ENCODE data around the gene DST. TPM values are rescaled to one million over a fixed set of nuclear protein-coding genes. Genes with fewer than 3 reads are reported as not detected.
A peak's percentile ranks its signal among the peaks of the same experiment; 100 is the strongest.

The DST gene
- total RNA-seq, 1 donor: 573 TPM

DNA sequence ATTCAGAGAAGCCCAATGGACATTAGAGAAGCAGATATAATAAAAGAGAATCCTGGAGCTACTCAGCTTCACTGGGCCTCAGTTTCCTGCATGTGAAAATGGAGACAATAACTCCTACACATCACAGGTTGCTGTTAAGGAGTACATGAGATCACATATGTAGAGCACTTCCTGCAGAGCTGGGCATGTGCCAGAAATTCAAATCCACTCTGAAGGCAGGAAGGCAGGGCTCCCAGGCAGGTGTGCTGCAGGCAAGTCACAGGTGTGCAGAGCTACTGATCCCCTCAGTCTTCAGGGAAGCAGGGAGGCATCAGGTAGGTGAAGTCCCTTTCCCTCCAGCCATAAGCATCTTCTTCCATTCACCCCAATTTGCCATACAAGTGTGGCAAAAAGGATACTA lies 48.0 kb downstream of the DST start:
- no peak overlapping the region for H3K4me3 ChIP-seq (ENCODE audit: insufficient read depth, low read length)
- H3K27ac ChIP-seq (ENCODE audit: low read depth, low read length): no peak overlapping the region
- H2AFZ ChIP-seq (ENCODE audit: low read length): no peak overlapping the region
- H4K20me1 ChIP-seq (ENCODE audit: insufficient read depth, low read length): peaks cover 11% of the 10 kb centered on the region
- TF ChIP-seq, protein P1, sequence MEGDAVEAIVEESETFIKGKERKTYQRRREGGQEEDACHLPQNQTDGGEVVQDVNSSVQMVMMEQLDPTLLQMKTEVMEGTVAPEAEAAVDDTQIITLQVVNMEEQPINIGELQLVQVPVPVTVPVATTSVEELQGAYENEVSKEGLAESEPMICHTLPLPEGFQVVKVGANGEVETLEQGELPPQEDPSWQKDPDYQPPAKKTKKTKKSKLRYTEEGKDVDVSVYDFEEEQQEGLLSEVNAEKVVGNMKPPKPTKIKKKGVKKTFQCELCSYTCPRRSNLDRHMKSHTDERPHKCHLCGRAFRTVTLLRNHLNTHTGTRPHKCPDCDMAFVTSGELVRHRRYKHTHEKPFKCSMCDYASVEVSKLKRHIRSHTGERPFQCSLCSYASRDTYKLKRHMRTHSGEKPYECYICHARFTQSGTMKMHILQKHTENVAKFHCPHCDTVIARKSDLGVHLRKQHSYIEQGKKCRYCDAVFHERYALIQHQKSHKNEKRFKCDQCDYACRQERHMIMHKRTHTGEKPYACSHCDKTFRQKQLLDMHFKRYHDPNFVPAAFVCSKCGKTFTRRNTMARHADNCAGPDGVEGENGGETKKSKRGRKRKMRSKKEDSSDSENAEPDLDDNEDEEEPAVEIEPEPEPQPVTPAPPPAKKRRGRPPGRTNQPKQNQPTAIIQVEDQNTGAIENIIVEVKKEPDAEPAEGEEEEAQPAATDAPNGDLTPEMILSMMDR (IDR thresholded peaks at IDR 0.05; ENCODE audit: extremely low read depth, low read depth, low read length): no peak
- H3K27me3 ChIP-seq (ENCODE audit: insufficient read depth, low read length): no peaks in the 10 kb centered on the region
- H3K9me3 ChIP-seq (ENCODE audit: low read depth, low read length): no peaks in the 10 kb centered on the region
- H3K4me1 ChIP-seq (ENCODE audit: insufficient read depth, low read length): peaks cover 3% of the 10 kb centered on the region
- DNase-seq (ENCODE audit: insufficient read length, low spot score, missing footprints): peak; percentile 13
- H3K36me3 ChIP-seq (ENCODE audit: insufficient read depth, low read length): peaks cover 78% of the 10 kb centered on the region
- no peak overlapping the region for H3K4me2 ChIP-seq (ENCODE audit: insufficient read depth, low read length)
- peaks cover 4% of the 10 kb centered on the region for H3K79me2 ChIP-seq (ENCODE audit: insufficient read depth, low read length)

DNA sequence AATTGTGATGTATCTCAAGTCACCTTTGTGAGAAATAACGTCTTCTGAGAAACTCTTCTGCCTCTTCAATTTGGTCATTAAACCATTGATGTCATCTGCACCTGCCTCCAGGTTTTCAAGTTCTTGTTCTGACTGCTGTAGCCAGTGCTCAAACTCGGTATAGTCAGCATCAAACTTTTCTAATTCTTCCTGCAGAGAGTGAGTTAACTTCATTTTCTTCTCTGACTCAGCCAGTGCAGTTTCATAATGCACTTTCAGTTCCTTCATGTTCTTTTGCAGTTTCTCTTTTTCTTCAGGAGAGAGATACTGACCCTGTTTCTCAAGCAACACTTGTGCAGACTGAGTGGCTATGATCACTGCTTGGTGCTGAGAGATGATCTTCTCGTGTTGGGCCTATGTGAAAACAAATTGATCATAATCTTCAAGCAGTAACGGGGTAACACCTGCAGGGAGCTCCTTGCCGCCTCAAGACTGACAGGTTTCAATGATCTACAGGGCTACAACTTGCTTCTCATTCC lies 48.8 kb downstream of the DST start:
- Histone ChIP-seq H3K9me3 (ENCODE audit: low read depth, low read length) (no peaks in the 10 kb centered on the region), H3K79me2 (ENCODE audit: insufficient read depth, low read length) (peaks cover 8% of the 10 kb centered on the region), H3K27ac (ENCODE audit: low read depth, low read length) (peak overlapping the region; percentile 20), H4K20me1 (ENCODE audit: insufficient read depth, low read length) (peaks cover 11% of the 10 kb centered on the region), H2AFZ (ENCODE audit: low read length) (no peak overlapping the region), H3K36me3 (ENCODE audit: insufficient read depth, low read length) (peaks cover 77% of the 10 kb centered on the region), H3K27me3 (ENCODE audit: insufficient read depth, low read length) (no peaks in the 10 kb centered on the region), H3K4me2 (ENCODE audit: insufficient read depth, low read length) (peak overlapping the region; percentile 9), H3K4me3 (ENCODE audit: insufficient read depth, low read length) (no peak overlapping the region), H3K4me1 (ENCODE audit: insufficient read depth, low read length) (peaks cover 3% of the 10 kb centered on the region)
- no peak for DNase-seq (ENCODE audit: insufficient read length, low spot score, missing footprints)
- TF ChIP-seq, protein P1 (IDR thresholded peaks at IDR 0.05; ENCODE audit: extremely low read depth, low read depth, low read length): no peak

DNA sequence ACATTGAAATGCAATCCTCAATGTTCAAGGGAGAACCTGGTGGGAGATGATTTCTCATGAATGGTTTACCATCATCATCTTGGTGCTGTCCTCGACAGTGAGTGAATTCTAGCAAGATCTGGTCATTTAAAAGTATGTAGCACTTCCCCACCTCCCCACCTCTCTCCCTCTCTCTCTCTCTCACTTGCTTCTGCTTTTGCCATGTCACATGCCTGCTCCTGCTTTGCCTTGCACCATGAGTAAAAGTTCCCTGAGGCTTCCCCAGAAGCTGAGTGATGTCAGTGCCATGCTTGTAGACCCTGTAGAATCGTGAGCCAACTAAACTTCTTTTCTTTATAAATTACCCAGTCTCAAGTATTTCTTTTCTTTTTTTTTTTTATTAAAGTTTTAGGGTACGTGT lies 60.5 kb downstream of the DST start:
- no peak for DNase-seq (ENCODE audit: insufficient read length, low spot score, missing footprints)
- peaks cover 7% of the 10 kb centered on the region for H4K20me1 ChIP-seq (ENCODE audit: insufficient read depth, low read length)

DNA sequence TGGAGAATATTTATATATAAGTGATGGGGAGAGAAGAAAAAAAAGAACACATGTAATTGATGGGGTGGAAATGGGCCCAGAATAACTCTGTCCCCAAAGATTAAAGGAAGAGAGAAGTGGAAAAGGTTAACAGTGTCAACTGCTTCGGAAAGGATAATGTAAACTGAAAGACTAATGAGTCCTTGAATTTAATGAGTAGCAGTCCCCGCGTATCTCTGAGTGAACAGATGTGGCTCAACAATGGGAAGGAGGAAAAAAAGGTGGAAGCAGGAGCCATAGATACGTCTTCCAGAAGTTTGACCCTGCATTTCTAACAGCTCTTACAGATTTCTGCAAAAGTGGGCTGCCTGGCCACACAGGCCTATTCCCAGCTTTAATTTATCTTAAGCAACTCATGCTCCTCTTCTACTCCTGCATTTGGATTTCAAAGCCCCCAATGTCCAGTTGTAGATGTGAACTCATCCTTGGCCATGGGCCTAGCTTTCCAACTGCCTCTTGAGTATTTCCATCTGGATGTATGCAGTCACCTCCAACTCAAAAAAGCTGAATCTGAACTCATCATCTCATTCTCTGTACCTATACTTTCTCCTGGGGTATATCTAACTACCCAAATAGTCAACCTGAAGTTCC lies 61.3 kb downstream of the DST start:
- TF ChIP-seq, protein P1 (IDR thresholded peaks at IDR 0.05; ENCODE audit: extremely low read depth, low read depth, low read length): no peak
- DNase-seq (ENCODE audit: insufficient read length, low spot score, missing footprints): no peak
- no peak overlapping the region for H2AFZ ChIP-seq (ENCODE audit: low read length)
- H3K4me1 ChIP-seq (ENCODE audit: insufficient read depth, low read length): peaks cover 9% of the 10 kb centered on the region
- H3K9me3 ChIP-seq (ENCODE audit: low read depth, low read length): no peaks in the 10 kb centered on the region
- H3K4me3 ChIP-seq (ENCODE audit: insufficient read depth, low read length): no peak overlapping the region
- H3K79me2 ChIP-seq (ENCODE audit: insufficient read depth, low read length): peaks cover 9% of the 10 kb centered on the region
- H3K36me3 ChIP-seq (ENCODE audit: insufficient read depth, low read length): peaks cover 30% of the 10 kb centered on the region
- H3K27ac ChIP-seq (ENCODE audit: low read depth, low read length): no peak overlapping the region
- H3K27me3 ChIP-seq (ENCODE audit: insufficient read depth, low read length): no peaks in the 10 kb centered on the region
- peaks cover 7% of the 10 kb centered on the region for H4K20me1 ChIP-seq (ENCODE audit: insufficient read depth, low read length)
- no peak overlapping the region for H3K4me2 ChIP-seq (ENCODE audit: insufficient read depth, low read length)

More for the DNA sequence above, 60.5 kb downstream of the DST start:
- Histone ChIP-seq H3K79me2 (ENCODE audit: insufficient read depth, low read length) (peaks cover 9% of the 10 kb centered on the region), H3K4me3 (ENCODE audit: insufficient read depth, low read length) (no peak overlapping the region), H3K27ac (ENCODE audit: low read depth, low read length) (no peak overlapping the region), H3K27me3 (ENCODE audit: insufficient read depth, low read length) (no peaks in the 10 kb centered on the region), H3K4me2 (ENCODE audit: insufficient read depth, low read length) (no peak overlapping the region), H3K36me3 (ENCODE audit: insufficient read depth, low read length) (peaks cover 27% of the 10 kb centered on the region), H3K4me1 (ENCODE audit: insufficient read depth, low read length) (peaks cover 9% of the 10 kb centered on the region), H2AFZ (ENCODE audit: low read length) (no peak overlapping the region), H3K9me3 (ENCODE audit: low read depth, low read length) (no peaks in the 10 kb centered on the region)
- TF ChIP-seq, protein P1 (IDR thresholded peaks at IDR 0.05; ENCODE audit: extremely low read depth, low read depth, low read length): no peak
